Measurements from ENCODE around the gene STXBP5L. TPM values are rescaled to one million over a fixed set of nuclear protein-coding genes. Genes with fewer than 3 reads are reported as not detected.

The STXBP5L gene
- total and polyA plus RNA-seq, 10 of the 15 experiments (the other 5 are each of a cell fraction or from before 2014, with no cell fraction given) = under 0.01 to 0.08 (median 0.04) TPM; not detected in 6

DNA sequence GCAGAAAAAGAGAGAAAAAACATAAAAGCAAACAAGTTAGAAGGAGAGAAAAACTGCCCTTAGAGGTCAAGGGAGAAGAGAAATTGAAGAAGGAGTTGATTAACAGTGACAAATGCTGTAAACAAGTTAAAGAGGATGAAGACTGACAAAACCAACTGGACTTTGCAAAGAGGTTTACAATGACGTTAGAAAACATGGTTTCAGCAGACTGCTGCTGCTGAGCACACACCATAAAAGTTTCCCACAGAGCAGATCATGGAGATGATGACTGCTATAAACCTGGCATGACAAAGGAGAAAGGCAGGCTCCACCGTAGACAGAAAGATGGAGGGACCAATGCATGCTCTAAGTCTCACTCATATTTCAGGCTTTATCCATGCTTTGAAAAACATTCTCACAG, 559.1 kb downstream of the STXBP5L start (continued):
- TF ChIP-seq, protein P1, sequence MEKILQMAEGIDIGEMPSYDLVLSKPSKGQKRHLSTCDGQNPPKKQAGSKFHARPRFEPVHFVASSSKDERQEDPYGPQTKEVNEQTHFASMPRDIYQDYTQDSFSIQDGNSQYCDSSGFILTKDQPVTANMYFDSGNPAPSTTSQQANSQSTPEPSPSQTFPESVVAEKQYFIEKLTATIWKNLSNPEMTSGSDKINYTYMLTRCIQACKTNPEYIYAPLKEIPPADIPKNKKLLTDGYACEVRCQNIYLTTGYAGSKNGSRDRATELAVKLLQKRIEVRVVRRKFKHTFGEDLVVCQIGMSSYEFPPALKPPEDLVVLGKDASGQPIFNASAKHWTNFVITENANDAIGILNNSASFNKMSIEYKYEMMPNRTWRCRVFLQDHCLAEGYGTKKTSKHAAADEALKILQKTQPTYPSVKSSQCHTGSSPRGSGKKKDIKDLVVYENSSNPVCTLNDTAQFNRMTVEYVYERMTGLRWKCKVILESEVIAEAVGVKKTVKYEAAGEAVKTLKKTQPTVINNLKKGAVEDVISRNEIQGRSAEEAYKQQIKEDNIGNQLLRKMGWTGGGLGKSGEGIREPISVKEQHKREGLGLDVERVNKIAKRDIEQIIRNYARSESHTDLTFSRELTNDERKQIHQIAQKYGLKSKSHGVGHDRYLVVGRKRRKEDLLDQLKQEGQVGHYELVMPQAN (conservative IDR thresholded peaks at IDR 0.05) = no peak
- TF ChIP-seq ZSCAN29 (IDR thresholded peaks at IDR 0.05) (no peak), CBX3 (IDR thresholded peaks at IDR 0.05; ENCODE audit: borderline replicate concordance, low read depth) (no peak), CHD1 (IDR thresholded peaks at IDR 0.05; ENCODE audit: low read depth, low read length) (no peak), ZNF207 (IDR thresholded peaks at IDR 0.05; ENCODE audit: borderline replicate concordance) (no peak)
- TF ChIP-seq, protein P2, sequence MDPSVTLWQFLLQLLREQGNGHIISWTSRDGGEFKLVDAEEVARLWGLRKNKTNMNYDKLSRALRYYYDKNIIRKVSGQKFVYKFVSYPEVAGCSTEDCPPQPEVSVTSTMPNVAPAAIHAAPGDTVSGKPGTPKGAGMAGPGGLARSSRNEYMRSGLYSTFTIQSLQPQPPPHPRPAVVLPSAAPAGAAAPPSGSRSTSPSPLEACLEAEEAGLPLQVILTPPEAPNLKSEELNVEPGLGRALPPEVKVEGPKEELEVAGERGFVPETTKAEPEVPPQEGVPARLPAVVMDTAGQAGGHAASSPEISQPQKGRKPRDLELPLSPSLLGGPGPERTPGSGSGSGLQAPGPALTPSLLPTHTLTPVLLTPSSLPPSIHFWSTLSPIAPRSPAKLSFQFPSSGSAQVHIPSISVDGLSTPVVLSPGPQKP (IDR thresholded peaks at IDR 0.05; ENCODE audit: low read depth, low read length) = no peak

GRCh38 chr3:121473001-121473400, 565.0 kb downstream of the STXBP5L start:
- WGBS (ENCODE audit: insufficient coverage, insufficient replicate concordance, low lambda C conversion rate, missing lambda C conversion rate) = 100% methylated on average over 2 of the region's 2 CpGs
- no peaks in the 10 kb centered on the region for H4K20me1 ChIP-seq (ENCODE audit: control insufficient read depth, insufficient read depth)
- no peak for DNase-seq (ENCODE audit: low read depth, low spot score)
- ATAC-seq = no peak
- H2AFZ ChIP-seq (ENCODE audit: control insufficient read depth, low read depth, low read length) = no peak overlapping the region
- ChIA-PET SMC1A (ENCODE audit: uncharacterized antibody, unreplicated experiment) (interaction anchor here (1.4 kb wide), 1 partner anchor 12 kb away, joined by 3 read pairs; no protein-coding TSS in a partner anchor), CTCF (interaction anchor here (0.6 kb wide), 1 partner anchor 9 kb away, joined by 3 read pairs; no protein-coding TSS in a partner anchor), POLR2A (no interaction called here), RAD21 (ENCODE audit: unreplicated experiment) (no interaction called here)
- no peaks in the 10 kb centered on the region for H3K27me3 ChIP-seq (replicated peaks in 1 of 2; ENCODE audit: control insufficient read depth in 2 of 2, insufficient read depth in 2 of 2, low read length in 1 of 2)
- no peak overlapping the region for H3K9ac ChIP-seq (ENCODE audit: control insufficient read depth, insufficient read depth, low read length)
- no peaks in the 10 kb centered on the region for H3K79me2 ChIP-seq (ENCODE audit: control insufficient read depth, insufficient read depth, low read length)
- no peak overlapping the region for H3K27ac ChIP-seq (ENCODE audit: control insufficient read depth, insufficient read depth)
- peaks cover 5 to 10% of the 10 kb centered on the region in 2 experiments; a peak in 3 of 4 replicates for H3K36me3 ChIP-seq (ENCODE audit: control insufficient read depth in 2 of 2, insufficient read depth in 2 of 2, low read length in 1 of 2)
- no TSS peak for BruUV-seq (replicated peaks)
- H3K4me2 ChIP-seq (ENCODE audit: control insufficient read depth, insufficient read depth) = no peak overlapping the region
- H3K4me3 ChIP-seq = no peak overlapping the region
- no peak for FAIRE-seq
- H3K9me3 ChIP-seq (replicated peaks; ENCODE audit: control insufficient read depth, insufficient read depth, low read length) = no peaks in the 10 kb centered on the region
- in situ Hi-C loops (cut with MboI) = no loop called here
- intact Hi-C loops (cut with micrococcal nuclease; ENCODE audit: unreplicated experiment) = no loop called here
- H3K4me1 ChIP-seq (ENCODE audit: control insufficient read depth, insufficient read depth, low read length) = no peaks in the 10 kb centered on the region
- TF ChIP-seq BCLAF1 (IDR thresholded peaks at IDR 0.05) (no peak), SUPT20H (IDR thresholded peaks at IDR 0.05; ENCODE audit: borderline replicate concordance, control insufficient read depth, low read depth, low read length) (no peak), SIN3A (IDR thresholded peaks at IDR 0.05; ENCODE audit: low read depth, low read length) (no peak)
- TF ChIP-seq, protein P3, sequence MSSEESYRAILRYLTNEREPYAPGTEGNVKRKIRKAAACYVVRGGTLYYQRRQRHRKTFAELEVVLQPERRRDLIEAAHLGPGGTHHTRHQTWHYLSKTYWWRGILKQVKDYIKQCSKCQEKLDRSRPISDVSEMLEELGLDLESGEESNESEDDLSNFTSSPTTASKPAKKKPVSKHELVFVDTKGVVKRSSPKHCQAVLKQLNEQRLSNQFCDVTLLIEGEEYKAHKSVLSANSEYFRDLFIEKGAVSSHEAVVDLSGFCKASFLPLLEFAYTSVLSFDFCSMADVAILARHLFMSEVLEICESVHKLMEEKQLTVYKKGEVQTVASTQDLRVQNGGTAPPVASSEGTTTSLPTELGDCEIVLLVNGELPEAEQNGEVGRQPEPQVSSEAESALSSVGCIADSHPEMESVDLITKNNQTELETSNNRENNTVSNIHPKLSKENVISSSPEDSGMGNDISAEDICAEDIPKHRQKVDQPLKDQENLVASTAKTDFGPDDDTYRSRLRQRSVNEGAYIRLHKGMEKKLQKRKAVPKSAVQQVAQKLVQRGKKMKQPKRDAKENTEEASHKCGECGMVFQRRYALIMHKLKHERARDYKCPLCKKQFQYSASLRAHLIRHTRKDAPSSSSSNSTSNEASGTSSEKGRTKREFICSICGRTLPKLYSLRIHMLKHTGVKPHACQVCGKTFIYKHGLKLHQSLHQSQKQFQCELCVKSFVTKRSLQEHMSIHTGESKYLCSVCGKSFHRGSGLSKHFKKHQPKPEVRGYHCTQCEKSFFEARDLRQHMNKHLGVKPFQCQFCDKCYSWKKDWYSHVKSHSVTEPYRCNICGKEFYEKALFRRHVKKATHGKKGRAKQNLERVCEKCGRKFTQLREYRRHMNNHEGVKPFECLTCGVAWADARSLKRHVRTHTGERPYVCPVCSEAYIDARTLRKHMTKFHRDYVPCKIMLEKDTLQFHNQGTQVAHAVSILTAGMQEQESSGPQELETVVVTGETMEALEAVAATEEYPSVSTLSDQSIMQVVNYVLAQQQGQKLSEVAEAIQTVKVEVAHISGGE (CRISPR knock-in tag; IDR thresholded peaks at IDR 0.05) = no peak
